Measurements from ENCODE around the gene DVL2.
A peak's percentile ranks its signal among the peaks of the same experiment; 100 is the strongest.

The DVL2 gene

DNA sequence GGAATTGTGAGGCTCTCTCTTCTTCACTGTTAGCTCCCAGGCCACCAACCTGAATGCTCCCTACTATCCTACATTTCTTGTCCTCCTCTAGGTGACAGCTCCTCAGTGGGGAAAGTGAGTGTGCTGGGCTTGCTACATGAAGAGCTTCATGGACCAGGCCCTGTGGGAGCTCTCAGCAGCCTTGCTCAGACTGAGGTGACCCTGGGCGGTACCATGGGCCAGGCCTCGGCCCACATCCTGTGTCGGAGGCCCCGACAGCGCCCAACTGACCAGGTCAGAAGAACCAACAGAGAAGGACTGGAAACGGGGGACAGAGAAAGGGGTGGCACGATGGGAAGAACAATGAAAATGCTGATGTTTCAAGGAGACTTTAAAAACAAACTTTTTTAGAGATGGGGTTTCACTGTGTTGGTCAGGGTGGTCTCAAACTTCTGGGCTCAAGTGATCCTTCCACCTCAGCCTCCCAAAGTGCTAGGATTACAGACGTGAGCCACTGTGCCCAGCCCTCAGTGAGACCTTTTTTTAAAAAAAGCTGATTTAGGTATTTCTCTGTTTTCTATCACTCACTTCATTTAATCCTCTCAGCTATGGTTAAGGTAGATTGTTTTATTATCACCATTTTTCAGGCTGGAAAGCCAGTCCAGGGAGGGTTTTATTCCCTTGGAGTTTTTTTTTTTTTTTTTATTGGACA, 22.6 kb upstream of the DVL2 start:
- Histone ChIP-seq H3F3A (ENCODE audit: control insufficient read depth, insufficient read depth) (peaks cover 6% of the 10 kb centered on the region; the same call in 1 of the 2 replicates), H3K27me3 (ENCODE audit: control insufficient read depth, low read length) (peaks cover 14% of the 10 kb centered on the region), H4K20me1 (ENCODE audit: control insufficient read depth, insufficient read depth, low read depth, low read length) (no peaks in the 10 kb centered on the region), H3K27ac (ENCODE audit: low read depth, low read length) (no peak overlapping the region), H3K9me2 (replicated peaks; ENCODE audit: control insufficient read depth, low read length) (no peaks in the 10 kb centered on the region), H3K4me3 (ENCODE audit: low read length) (no peak overlapping the region), H3K4me2 (ENCODE audit: low read length) (no peak overlapping the region), H3K36me3 (ENCODE audit: control insufficient read depth, low read length) (peaks cover 54% of the 10 kb centered on the region), H3K4me1 (ENCODE audit: control insufficient read depth, low read length) (peaks cover 19% of the 10 kb centered on the region), H3K79me2 (ENCODE audit: control insufficient read depth, low read length) (peaks cover 18% of the 10 kb centered on the region), H3K9me3 (ENCODE audit: control insufficient read depth, insufficient read depth, low read length) (no peaks in the 10 kb centered on the region)
- TF ChIP-seq, protein P1, sequence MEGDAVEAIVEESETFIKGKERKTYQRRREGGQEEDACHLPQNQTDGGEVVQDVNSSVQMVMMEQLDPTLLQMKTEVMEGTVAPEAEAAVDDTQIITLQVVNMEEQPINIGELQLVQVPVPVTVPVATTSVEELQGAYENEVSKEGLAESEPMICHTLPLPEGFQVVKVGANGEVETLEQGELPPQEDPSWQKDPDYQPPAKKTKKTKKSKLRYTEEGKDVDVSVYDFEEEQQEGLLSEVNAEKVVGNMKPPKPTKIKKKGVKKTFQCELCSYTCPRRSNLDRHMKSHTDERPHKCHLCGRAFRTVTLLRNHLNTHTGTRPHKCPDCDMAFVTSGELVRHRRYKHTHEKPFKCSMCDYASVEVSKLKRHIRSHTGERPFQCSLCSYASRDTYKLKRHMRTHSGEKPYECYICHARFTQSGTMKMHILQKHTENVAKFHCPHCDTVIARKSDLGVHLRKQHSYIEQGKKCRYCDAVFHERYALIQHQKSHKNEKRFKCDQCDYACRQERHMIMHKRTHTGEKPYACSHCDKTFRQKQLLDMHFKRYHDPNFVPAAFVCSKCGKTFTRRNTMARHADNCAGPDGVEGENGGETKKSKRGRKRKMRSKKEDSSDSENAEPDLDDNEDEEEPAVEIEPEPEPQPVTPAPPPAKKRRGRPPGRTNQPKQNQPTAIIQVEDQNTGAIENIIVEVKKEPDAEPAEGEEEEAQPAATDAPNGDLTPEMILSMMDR (IDR thresholded peaks at IDR 0.05; ENCODE audit: low read depth, low read length, poor library complexity, severe bottlenecking): no peak
- no peak for TF ChIP-seq EZH2phosphoT487 (IDR thresholded peaks at IDR 0.05; ENCODE audit: borderline replicate concordance, low read length)

DNA sequence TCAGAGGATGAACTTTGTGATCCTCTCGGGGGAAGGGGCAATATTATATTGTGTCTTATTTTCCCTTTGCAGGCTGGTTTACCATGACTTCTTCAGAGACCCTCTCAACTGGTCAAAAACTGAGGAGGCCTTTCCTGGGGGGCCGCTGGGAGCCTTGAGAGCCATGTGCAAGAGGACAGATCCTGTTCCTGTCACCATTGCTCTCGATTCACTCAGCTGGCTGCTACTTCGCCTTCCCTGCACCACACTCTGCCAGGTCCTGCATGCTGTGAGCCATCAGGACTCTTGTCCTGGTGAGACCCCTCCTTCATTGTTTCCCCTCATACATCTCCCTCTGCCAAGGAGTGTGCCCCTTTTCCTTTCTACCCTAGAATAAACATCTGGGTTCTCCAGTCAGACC, 20.2 kb upstream of the DVL2 start:
- Histone ChIP-seq H3K4me3 (ENCODE audit: low read length) (no peak overlapping the region), H3K27me3 (ENCODE audit: control insufficient read depth, low read length) (no peaks in the 10 kb centered on the region), H3K9me2 (replicated peaks; ENCODE audit: control insufficient read depth, low read length) (no peaks in the 10 kb centered on the region), H3K4me1 (ENCODE audit: control insufficient read depth, low read length) (peaks cover 16% of the 10 kb centered on the region), H3K79me2 (ENCODE audit: control insufficient read depth, low read length) (peaks cover 39% of the 10 kb centered on the region), H3K27ac (ENCODE audit: low read depth, low read length) (no peak overlapping the region), H4K20me1 (ENCODE audit: control insufficient read depth, insufficient read depth, low read depth, low read length) (0 out of 2 replicates have a peak, but pooled peaks cover 6% of the 10 kb centered on the region), H3F3A (ENCODE audit: control insufficient read depth, insufficient read depth) (peaks cover 2% of the 10 kb centered on the region; the same call in 1 of the 2 replicates), H3K4me2 (ENCODE audit: low read length) (no peak overlapping the region), H3K36me3 (ENCODE audit: control insufficient read depth, low read length) (peaks cover 65% of the 10 kb centered on the region), H3K9me3 (ENCODE audit: control insufficient read depth, insufficient read depth, low read length) (no peaks in the 10 kb centered on the region)
- TF ChIP-seq, protein P1 (IDR thresholded peaks at IDR 0.05; ENCODE audit: low read depth, low read length, poor library complexity, severe bottlenecking): no peak
- no peak for TF ChIP-seq EZH2phosphoT487 (IDR thresholded peaks at IDR 0.05; ENCODE audit: borderline replicate concordance, low read length)

DNA sequence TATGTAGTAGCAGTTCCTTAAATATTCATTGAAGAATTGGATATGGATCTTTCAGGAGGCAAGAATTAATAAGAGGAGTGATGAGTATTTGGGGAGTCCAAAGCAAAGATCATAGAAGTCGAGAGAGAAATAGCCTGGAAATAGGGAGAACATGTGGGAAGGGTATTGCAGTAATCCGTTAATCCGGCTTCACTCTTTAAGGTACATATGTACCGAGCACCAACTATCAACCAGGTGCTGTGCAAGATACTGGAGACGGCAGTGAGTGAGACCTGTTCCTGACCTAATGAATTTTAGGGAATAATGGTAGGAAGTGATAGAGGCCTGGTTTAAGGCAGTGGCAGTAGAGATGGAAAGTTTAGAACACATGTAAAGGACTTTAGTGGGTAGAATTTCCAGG, 18.8 kb upstream of the DVL2 start:
- TF ChIP-seq, protein P1 (IDR thresholded peaks at IDR 0.05; ENCODE audit: low read depth, low read length, poor library complexity, severe bottlenecking): no peak
- no peak for TF ChIP-seq EZH2phosphoT487 (IDR thresholded peaks at IDR 0.05; ENCODE audit: borderline replicate concordance, low read length)
- Histone ChIP-seq H3K79me2 (ENCODE audit: control insufficient read depth, low read length) (peaks cover 54% of the 10 kb centered on the region), H3F3A (ENCODE audit: control insufficient read depth, insufficient read depth) (no peaks in the 10 kb centered on the region), H3K9me3 (ENCODE audit: control insufficient read depth, insufficient read depth, low read length) (no peaks in the 10 kb centered on the region), H3K4me1 (ENCODE audit: control insufficient read depth, low read length) (peaks cover 25% of the 10 kb centered on the region), H4K20me1 (ENCODE audit: control insufficient read depth, insufficient read depth, low read depth, low read length) (peaks cover 13% of the 10 kb centered on the region; the same call in 1 of the 2 replicates), H3K27ac (ENCODE audit: low read depth, low read length) (peak overlapping the region; percentile 83; the same call in 1 of the 2 replicates), H3K4me3 (ENCODE audit: low read length) (peak overlapping the region; percentile 88), H3K4me2 (ENCODE audit: low read length) (peak overlapping the region; percentile 77), H3K27me3 (ENCODE audit: control insufficient read depth, low read length) (no peaks in the 10 kb centered on the region), H3K36me3 (ENCODE audit: control insufficient read depth, low read length) (peaks cover 62% of the 10 kb centered on the region), H3K9me2 (replicated peaks; ENCODE audit: control insufficient read depth, low read length) (no peaks in the 10 kb centered on the region)
